ENCODE data around the gene CCDC92. TPM values are rescaled to one million over a fixed set of nuclear protein-coding genes. Genes with fewer than 3 reads are reported as not detected.

Gene CCDC92
- total RNA-seq, 2 experiments from 2014 or later, result 3.3 to 3.7 TPM

- no peak for DNase-seq
- H3K27me3 Mint-ChIP-seq (ENCODE audit: low read depth), result no peaks in the 10 kb centered on the region
- H3K4me1 Mint-ChIP-seq (ENCODE audit: low read depth), result peaks cover 30% of the 10 kb centered on the region
- H3K27ac Mint-ChIP-seq, result no peak overlapping the region
- H3K9me3 Mint-ChIP-seq, result no peaks in the 10 kb centered on the region
- intact Hi-C loops (cut with micrococcal nuclease), result no loop called here
- CTCF ChIA-PET, result interaction anchor here (0.9 to 6.4 kb wide), 4 partner anchors 9 to 84 kb away, joined by 3 to 55 read pairs (median 4); no protein-coding TSS in a partner anchor
- peaks cover 15% of the 10 kb centered on the region for H3K36me3 Mint-ChIP-seq (ENCODE audit: low read depth)
- H3K4me3 Mint-ChIP-seq, result no peak overlapping the region
Measured at GRCh38 chr12:123987022-123987421, 14.4 kb upstream of the CCDC92 start.

- peaks cover 28% of the 10 kb centered on the region for H3K4me1 Mint-ChIP-seq (ENCODE audit: low read depth)
- CTCF ChIA-PET, result interaction anchor here (1.5 to 6.4 kb wide), 2 partner anchors 10 to 83 kb away, joined by 4 to 55 read pairs; no protein-coding TSS in a partner anchor
- H3K9me3 Mint-ChIP-seq, result no peaks in the 10 kb centered on the region
- intact Hi-C loops (cut with micrococcal nuclease), result no loop called here
- H3K27me3 Mint-ChIP-seq (ENCODE audit: low read depth), result no peaks in the 10 kb centered on the region
- H3K27ac Mint-ChIP-seq, result no peak overlapping the region
- no peak for DNase-seq
- H3K36me3 Mint-ChIP-seq (ENCODE audit: low read depth), result peaks cover 15% of the 10 kb centered on the region
- H3K4me3 Mint-ChIP-seq, result no peak overlapping the region
Measured at GRCh38 chr12:123986374-123986965, 13.8 kb upstream of the CCDC92 start.

GRCh38 chr12:123984903-123985302 lies 12.3 kb upstream of the CCDC92 start:
- intact Hi-C loops (cut with micrococcal nuclease), result loop anchor here (1.0 kb wide), 1 partner anchor 80 kb away; no protein-coding TSS in a partner anchor
- Mint-ChIP-seq H3K9me3 (no peaks in the 10 kb centered on the region), H3K4me3 (no peak overlapping the region), H3K4me1 (ENCODE audit: low read depth) (peaks cover 18% of the 10 kb centered on the region), H3K27me3 (ENCODE audit: low read depth) (no peaks in the 10 kb centered on the region), H3K36me3 (ENCODE audit: low read depth) (peaks cover 9% of the 10 kb centered on the region), H3K27ac (no peak overlapping the region)
- CTCF ChIA-PET, result interaction anchor here (0.9 to 6.4 kb wide), 6 partner anchors 9 to 82 kb away, joined by 3 to 55 read pairs (median 3); no protein-coding TSS in a partner anchor
- no peak for DNase-seq

DNA sequence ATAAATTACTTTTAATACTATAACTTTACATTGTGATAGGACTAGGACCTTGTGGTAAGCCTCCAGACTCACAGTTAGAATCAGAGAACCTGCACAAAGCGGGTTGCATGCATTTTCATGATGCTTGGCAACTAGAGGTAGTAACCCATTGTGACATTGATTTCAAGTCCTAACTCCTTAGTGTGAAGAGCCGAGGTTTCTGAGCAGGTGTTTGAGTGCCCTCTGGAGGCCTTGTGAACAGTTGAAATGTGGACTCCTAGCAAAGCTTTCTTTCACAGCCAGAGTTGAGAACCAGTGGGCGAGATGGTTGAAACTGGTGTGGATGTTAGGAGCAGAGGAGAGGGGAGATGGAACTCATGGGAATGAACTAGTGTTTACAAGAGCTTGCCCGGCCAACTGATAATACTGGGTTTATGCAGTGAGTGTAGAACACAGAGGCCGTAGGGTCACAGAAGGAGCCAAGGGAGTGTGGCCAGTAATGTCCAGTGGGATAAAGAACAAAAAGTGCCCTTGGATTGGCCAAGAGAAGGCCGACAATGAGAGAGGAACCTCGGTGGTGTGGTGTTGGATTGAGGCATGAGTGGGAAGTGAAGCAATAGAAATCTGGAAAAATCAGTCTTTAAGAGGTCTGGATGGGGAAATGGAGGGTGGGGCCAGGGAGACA lies 11.3 kb upstream of the CCDC92 start:
- intact Hi-C loops (cut with micrococcal nuclease), result loop anchor here (1.0 kb wide), 1 partner anchor 79 kb away; no protein-coding TSS in a partner anchor
- CTCF ChIA-PET, result interaction anchor here (1.0 to 6.4 kb wide), 5 partner anchors 12 to 81 kb away, joined by 3 to 55 read pairs (median 3); no protein-coding TSS in a partner anchor
- peaks cover 16% of the 10 kb centered on the region for H3K4me1 Mint-ChIP-seq (ENCODE audit: low read depth)
- H3K27me3 Mint-ChIP-seq (ENCODE audit: low read depth), result no peaks in the 10 kb centered on the region
- no peak overlapping the region for H3K27ac Mint-ChIP-seq
- DNase-seq, result peak; percentile 63
- peaks cover 7% of the 10 kb centered on the region for H3K36me3 Mint-ChIP-seq (ENCODE audit: low read depth)
- no peaks in the 10 kb centered on the region for H3K9me3 Mint-ChIP-seq
- H3K4me3 Mint-ChIP-seq, result no peak overlapping the region

GRCh38 chr12:123982269-123982668 lies 9.6 kb upstream of the CCDC92 start:
- intact Hi-C loops (cut with micrococcal nuclease), result no loop called here
- no peaks in the 10 kb centered on the region for H3K27me3 Mint-ChIP-seq (ENCODE audit: low read depth)
- H3K27ac Mint-ChIP-seq, result no peak overlapping the region
- CTCF ChIA-PET, result interaction anchor here (1.0 to 6.4 kb wide), 2 partner anchors 72 to 79 kb away, joined by 4 to 55 read pairs; no protein-coding TSS in a partner anchor
- no peak overlapping the region for H3K4me3 Mint-ChIP-seq
- no peaks in the 10 kb centered on the region for H3K36me3 Mint-ChIP-seq (ENCODE audit: low read depth)
- H3K9me3 Mint-ChIP-seq, result no peaks in the 10 kb centered on the region
- DNase-seq, result no peak
- H3K4me1 Mint-ChIP-seq (ENCODE audit: low read depth), result peaks cover 16% of the 10 kb centered on the region

DNA sequence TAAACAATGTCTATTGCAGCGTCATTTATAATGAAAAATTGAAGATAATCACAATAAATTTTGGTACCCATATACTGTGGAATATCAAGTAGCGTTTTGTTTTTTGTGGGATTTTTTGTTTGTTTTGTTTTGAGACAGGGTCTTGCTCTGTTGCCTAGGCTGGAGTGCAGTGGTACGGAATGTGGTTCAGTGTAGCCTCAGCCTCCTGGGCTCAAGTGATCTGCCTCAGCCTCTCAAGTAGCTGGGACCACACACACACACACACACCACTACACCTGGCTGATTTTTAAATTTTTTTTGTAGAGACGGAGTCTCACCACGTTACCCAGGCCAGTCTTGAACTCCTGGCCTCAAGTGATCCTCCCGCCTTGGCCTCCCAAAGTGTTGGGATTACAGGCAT lies 6.9 kb upstream of the CCDC92 start:
- intact Hi-C loops (cut with micrococcal nuclease), result no loop called here
- H3K4me1 Mint-ChIP-seq (ENCODE audit: low read depth), result peaks cover 18% of the 10 kb centered on the region
- H3K4me3 Mint-ChIP-seq, result no peak overlapping the region
- CTCF ChIA-PET, result no interaction called here
- H3K36me3 Mint-ChIP-seq (ENCODE audit: low read depth), result peaks cover 8% of the 10 kb centered on the region
- H3K27me3 Mint-ChIP-seq (ENCODE audit: low read depth), result no peaks in the 10 kb centered on the region
- no peaks in the 10 kb centered on the region for H3K9me3 Mint-ChIP-seq
- H3K27ac Mint-ChIP-seq, result no peak overlapping the region
- no peak for DNase-seq

DNA sequence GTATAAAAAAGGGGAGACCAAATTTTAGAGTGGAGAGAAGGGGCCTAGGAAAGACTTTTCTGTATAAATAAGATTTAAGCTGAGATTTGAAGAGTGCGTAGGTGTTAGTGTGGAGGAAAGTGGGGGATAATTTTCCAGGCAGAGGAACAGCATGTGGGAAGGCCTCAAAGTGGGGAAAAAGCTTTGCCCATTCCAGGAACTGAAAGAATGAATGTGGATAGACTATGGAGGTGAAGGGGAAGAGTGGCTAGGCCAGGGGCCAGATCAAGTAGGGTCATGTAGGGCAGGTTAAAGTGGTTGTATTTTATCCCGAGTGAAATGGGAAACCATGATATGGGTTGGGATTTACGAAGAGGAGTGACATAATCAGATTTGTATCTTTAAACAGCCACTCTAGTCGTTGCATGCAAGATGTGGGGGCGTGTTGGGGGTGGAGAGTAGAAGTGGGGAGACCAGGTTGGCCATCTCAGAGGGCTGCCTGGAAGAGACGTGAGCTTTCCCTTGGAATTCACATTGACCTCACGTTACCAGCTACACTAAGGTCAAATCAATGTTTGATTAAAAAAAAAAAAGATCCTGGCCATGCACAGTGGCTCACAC lies 3.7 kb upstream of the CCDC92 start:
- CTCF ChIA-PET, result interaction anchor here (1.1 kb wide), 1 partner anchor 12 kb away, joined by 3 read pairs; no protein-coding TSS in a partner anchor

DNA sequence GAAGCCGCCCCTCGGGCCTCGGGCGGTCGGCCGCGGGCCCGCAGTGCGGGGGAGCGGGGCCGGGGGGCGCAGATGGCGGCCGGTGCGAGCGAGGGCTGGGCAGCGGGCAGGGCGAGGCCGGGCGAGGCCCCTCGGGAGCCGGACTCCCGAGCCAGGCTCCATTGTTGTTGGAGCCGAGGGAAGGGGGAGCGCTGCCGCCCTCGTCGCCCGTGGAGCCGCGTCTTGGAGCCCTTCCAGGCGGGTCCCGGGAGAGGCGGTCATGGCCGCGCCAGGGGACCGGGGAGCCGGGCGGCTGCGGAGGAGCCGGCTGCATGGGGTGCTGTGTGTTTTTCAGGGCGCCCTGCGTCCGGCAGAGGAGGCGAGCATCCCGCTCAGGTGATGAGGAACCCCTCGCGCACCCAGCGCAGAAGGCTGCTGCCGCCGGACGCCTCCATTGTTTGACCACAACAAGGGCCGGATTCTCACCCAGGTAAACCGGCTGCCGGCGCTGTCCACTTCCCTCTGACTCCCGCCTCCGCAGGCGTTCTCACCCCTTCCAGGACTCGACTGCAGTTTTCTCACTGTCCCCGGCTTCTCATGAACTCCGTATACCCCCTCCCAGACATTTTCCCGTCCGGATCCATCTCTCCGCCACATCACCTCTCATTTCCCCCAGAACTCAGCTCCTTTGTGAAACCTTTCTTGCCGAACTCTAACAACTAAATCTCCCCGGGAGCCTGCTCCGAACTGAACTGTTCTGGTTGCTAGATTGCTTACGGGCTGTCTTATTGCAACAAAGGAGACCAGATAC lies 1.1 kb upstream of the CCDC92 start:
- peak overlapping the region; percentile 88 for H3K4me3 Mint-ChIP-seq
- peaks cover 10% of the 10 kb centered on the region for H3K36me3 Mint-ChIP-seq (ENCODE audit: low read depth)
- no peaks in the 10 kb centered on the region for H3K9me3 Mint-ChIP-seq
- DNase-seq, result peak; percentile 25
- H3K27me3 Mint-ChIP-seq (ENCODE audit: low read depth), result no peaks in the 10 kb centered on the region
- intact Hi-C loops (cut with micrococcal nuclease), result loop anchor here (1.0 to 5.0 kb wide), 4 partner anchors 35 to 591 kb away; partner anchors contain the start of genes ATP6V0A2, EIF2B1, GTF2H3 and KMT5A
- H3K27ac Mint-ChIP-seq, result no peak overlapping the region
- CTCF ChIA-PET, result interaction anchor here (1.2 kb wide), 1 partner anchor 69 kb away, joined by 3 read pairs; no protein-coding TSS in a partner anchor
- peaks cover 33% of the 10 kb centered on the region for H3K4me1 Mint-ChIP-seq (ENCODE audit: low read depth)

More for the DNA sequence above, 3.7 kb upstream of the CCDC92 start:
- Mint-ChIP-seq H3K9me3 (no peaks in the 10 kb centered on the region), H3K27ac (no peak overlapping the region), H3K36me3 (ENCODE audit: low read depth) (peaks cover 10% of the 10 kb centered on the region), H3K27me3 (ENCODE audit: low read depth) (no peaks in the 10 kb centered on the region), H3K4me3 (no peak overlapping the region), H3K4me1 (ENCODE audit: low read depth) (peaks cover 21% of the 10 kb centered on the region)
- intact Hi-C loops (cut with micrococcal nuclease), result no loop called here
- DNase-seq, result no peak

DNA sequence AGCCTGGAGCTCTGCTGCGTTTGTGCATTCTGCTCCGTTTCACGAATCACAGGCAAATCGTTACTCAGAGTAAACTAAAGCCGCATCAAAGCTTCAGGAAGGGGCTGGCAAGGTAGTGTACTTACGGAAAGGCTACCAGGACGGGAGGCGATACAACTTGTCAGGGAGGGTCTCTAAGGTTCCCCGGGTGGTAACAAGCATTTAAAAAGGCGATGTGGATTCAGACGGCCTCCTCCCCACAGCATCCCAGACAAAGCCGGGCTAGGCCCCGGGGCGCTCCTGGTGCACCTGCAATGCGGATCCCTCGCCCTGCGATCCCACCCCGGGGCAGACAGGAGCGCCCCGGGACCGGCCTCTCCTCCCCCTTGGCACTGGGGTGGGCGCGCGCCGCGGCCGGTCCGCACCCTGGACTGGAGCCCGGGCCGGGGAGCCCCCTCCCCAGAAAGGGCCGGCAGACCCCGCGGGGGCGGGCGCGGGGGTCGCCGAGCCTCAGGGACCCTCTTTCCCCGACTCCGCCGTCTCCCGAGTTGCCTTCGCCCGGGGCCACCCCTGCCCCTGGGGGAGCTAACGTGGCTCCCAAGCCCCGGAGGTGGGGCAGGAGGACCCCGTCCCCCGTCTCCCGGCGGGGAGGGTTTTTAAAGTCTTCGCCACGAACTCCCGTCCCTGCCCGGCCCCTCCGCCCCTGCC lies 718 bp downstream of the CCDC92 start:
- peak overlapping the region; percentile 31 for H3K27ac Mint-ChIP-seq
- no peaks in the 10 kb centered on the region for H3K9me3 Mint-ChIP-seq
- peaks cover 10% of the 10 kb centered on the region for H3K36me3 Mint-ChIP-seq (ENCODE audit: low read depth)
- H3K4me1 Mint-ChIP-seq (ENCODE audit: low read depth), result peaks cover 33% of the 10 kb centered on the region
- intact Hi-C loops (cut with micrococcal nuclease), result loop anchor here (1.0 to 5.0 kb wide), 6 partner anchors 35 to 607 kb away; partner anchors contain the start of genes ATP6V0A2, EIF2B1, GTF2H3 and KMT5A
- peak overlapping the region; percentile 83 for H3K4me3 Mint-ChIP-seq
- peak; percentile 62 for DNase-seq
- H3K27me3 Mint-ChIP-seq (ENCODE audit: low read depth), result no peaks in the 10 kb centered on the region
- CTCF ChIA-PET, result interaction anchor here (0.6 to 1.6 kb wide), 5 partner anchors 12 to 604 kb away, joined by 3 to 5 read pairs (median 3); no protein-coding TSS in a partner anchor

GRCh38 chr12:123971449-123971769 lies 1.2 kb downstream of the CCDC92 start:
- CTCF ChIA-PET, result interaction anchor here (0.5 to 1.6 kb wide), 6 partner anchors 13 to 604 kb away, joined by 3 to 5 read pairs (median 3); no protein-coding TSS in a partner anchor
- H3K4me1 Mint-ChIP-seq (ENCODE audit: low read depth), result peaks cover 33% of the 10 kb centered on the region
- peaks cover 10% of the 10 kb centered on the region for H3K36me3 Mint-ChIP-seq (ENCODE audit: low read depth)
- peak overlapping the region; percentile 83 for H3K4me3 Mint-ChIP-seq
- no peaks in the 10 kb centered on the region for H3K27me3 Mint-ChIP-seq (ENCODE audit: low read depth)
- intact Hi-C loops (cut with micrococcal nuclease), result loop anchor here (2.0 to 5.0 kb wide), 5 partner anchors 35 to 589 kb away; partner anchors contain the start of genes ATP6V0A2, EIF2B1, GTF2H3 and KMT5A
- no peak for DNase-seq
- no peaks in the 10 kb centered on the region for H3K9me3 Mint-ChIP-seq
- H3K27ac Mint-ChIP-seq, result peak overlapping the region; percentile 31

DNA sequence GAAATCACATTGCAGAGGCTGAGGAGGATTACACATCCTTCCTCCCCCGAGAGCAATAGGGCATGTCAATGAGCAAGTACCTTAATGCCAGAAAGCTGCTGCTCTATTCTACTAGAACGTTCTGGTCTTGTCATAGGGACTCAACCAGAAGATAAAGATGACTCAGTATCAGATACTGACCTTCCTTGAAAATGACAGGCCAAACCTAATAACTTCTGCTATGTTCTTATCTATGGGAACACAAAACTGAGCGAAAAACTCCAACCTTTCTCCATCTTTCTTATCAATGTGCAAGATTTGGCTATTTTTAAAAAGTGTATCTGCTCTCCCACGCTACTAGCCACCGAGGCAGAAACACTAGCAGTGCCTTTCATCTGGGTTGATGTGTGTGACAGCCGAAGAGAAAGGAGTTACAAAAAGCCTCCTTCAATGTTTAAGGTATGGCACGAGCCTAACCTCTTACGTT lies 5.5 kb downstream of the CCDC92 start:
- intact Hi-C loops (cut with micrococcal nuclease), result no loop called here
- CTCF ChIA-PET, result no interaction called here

More for the DNA sequence above, 5.5 kb downstream of the CCDC92 start:
- Mint-ChIP-seq H3K36me3 (ENCODE audit: low read depth) (no peaks in the 10 kb centered on the region), H3K9me3 (no peaks in the 10 kb centered on the region), H3K27ac (no peak overlapping the region), H3K4me1 (ENCODE audit: low read depth) (peaks cover 21% of the 10 kb centered on the region), H3K27me3 (ENCODE audit: low read depth) (no peaks in the 10 kb centered on the region), H3K4me3 (no peak overlapping the region)
- no peak for DNase-seq

Measured in activated naive CD4-positive, alpha-beta T cell treated with anti-CD3 and anti-CD28 coated beads for 36 hours (primary cell).